C4-2B (cell line): ENCODE data around the gene TMEM182.

Experiments used
- H3K27ac ChIP-seq: fragments of 450-650 bp; 2 replicates; pipeline ENCODE4 v1.5.1; 2017
- CTCF ChIP-seq: fragments of 450-650 bp; conservative IDR thresholded peaks from 2 replicates; pipeline ENCODE4 v1.5.1; 2017; ENCODE audit warnings: mild to moderate bottlenecking
- ZFX ChIP-seq: fragments of 450-650 bp; IDR thresholded peaks from 2 replicates; pipeline ENCODE4 v1.6.1; 2017

Gene TMEM182

DNA sequence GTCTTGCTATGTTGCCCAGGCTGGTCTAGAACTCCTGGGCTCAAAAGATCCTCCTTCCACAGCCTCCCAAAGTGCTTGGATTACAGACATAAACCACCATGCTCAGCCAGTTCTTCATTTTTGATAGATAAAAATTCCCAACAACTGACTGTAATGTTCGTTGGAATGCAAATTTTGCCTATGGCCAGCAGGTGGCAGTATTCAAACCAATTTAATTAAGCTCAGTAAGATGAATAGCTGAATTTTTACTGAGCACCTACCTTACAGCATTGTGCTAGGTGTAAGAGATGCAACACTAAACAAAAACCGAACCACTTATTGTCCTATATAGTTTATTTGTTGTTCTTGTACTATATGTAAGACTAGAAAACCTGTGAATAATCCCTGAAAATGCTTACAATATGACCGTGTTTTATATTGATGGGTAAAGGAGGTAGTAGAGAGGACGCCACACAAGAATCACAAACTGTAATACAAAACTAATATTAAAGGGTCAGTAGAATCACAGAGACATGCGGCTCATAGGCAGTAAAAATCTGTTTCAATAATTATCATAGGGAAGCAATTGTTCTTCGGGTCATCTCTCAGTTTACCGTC lies 8.2 kb upstream of the TMEM182 start:
- TF ChIP-seq ZFX (no peak), CTCF (peak; percentile 82)
- no peak overlapping the region for H3K27ac ChIP-seq

DNA sequence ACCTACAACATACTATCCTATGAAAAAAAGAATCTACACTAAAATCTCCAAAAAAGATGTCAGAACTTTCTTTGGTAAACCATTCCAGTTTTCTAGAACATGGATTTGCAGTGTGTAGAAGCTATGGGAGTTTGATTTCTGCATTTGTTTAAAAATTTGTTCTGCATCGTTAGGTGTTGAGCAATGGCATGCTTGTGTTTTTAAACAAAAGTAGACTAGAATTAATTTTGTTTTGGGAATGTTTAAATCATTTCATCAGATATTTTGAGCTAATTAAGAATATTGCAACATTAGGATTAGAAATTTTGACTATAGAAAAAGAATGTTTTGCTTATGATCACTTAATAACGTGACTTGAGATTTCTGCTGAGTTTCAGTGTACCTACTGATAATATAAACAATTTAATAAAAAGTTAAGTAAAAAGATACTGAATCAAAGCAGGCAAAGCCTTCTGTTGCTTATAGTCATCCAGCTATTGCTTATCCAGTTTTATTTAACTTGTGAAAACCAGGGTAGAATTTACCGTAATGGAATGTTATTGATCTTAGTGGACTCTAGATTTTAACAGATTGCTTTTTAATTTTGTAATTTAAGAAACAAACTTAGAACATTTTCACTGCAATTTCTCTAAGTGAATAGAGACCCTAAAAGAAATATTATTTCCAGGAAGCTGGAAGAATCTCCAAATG lies 7.2 kb upstream of the TMEM182 start:
- TF ChIP-seq CTCF (no peak), ZFX (no peak)
- H3K27ac ChIP-seq: no peak overlapping the region

DNA sequence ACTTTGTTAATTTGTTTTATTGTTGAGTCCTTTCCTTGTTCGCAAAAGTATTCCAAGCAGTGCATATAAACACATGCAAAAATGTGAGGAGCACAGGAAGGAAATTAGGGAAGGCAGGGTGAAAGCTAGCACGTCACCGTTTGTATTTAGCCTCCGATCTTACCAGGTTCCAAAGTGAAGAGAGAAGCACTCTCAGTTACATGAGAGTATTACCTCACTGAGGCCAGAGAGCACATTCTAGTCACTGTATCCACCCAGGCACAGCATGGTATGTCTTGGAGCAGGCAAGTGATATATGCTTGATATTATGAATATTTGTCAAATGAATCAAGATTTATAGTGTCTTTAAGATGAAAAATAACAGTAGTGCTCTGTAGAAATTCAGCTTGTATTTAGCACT lies 6.5 kb upstream of the TMEM182 start:
- H3K27ac ChIP-seq: no peak overlapping the region
- TF ChIP-seq CTCF (no peak), ZFX (no peak)

DNA sequence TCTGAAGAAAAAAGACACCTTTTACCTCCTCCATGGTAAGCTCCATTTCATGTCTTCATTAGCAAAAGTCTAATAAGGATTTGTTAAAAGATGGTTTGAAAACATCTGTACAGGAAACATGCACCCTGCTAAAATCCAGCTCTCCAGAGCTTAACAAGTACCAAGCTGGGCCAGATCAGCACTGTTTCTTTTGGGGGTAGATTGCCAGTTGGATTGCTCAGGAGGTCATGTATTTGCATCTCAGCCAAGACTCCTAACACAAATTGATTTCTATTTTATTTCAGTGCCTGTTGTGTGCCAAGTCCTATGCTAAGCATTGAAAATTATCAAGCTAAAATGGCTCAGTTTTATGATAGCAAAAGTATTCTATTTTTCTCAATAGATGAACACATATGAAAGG lies 3.4 kb upstream of the TMEM182 start:
- H3K27ac ChIP-seq: no peak overlapping the region
- TF ChIP-seq ZFX (no peak), CTCF (no peak)

DNA sequence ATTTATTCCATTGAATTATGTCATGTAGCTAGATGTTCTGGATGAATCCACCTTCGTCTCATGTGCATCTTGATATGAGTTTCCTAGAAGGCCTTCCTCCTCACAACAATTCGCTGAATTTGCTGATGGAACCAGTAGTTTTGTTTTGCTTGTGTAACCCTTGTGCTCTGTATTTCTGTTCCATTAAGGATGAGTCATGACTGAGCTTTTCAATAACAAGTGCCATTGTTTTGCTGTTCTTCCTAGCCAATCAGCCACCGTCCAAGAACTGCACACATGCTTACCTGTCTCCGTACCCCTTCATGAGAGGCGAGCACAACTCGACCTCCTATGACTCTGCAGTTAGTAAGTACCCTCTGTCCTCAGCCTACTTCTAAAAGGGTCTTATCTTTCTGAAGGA lies 2.3 kb downstream of the TMEM182 start:
- TF ChIP-seq CTCF (no peak), ZFX (no peak)
- H3K27ac ChIP-seq: no peak overlapping the region

- no peak for TF ChIP-seq ZFX
- H3K27ac ChIP-seq: no peak overlapping the region
These were observed 3.2 kb downstream of the TMEM182 start for GRCh38 chr2:102765061-102765460.

- TF ChIP-seq CTCF (no peak), ZFX (no peak)
These were observed 6.4 kb downstream of the TMEM182 start for GRCh38 chr2:102768253-102768652.

DNA sequence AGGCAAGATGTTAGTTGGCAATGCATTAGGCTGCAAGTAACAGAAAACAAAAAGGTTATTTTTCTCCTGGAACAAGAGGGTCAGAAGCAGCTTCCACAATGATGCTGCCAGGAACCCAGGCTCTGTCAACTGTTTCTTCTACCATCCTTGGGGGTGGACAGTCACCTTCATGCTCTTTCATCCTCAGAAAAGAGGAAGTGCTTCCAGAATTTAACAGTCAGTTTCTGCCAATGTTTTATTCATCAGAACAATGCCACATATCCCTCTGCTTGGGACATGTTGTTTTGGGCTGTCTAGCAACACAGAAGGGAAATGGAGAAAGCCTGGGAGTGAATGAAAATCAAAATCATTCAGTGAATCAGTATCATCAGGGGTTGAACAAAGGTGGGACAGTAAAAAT lies 7.1 kb downstream of the TMEM182 start:
- no peak for TF ChIP-seq CTCF
- H3K27ac ChIP-seq: no peak overlapping the region

More at GRCh38 chr2:102768253-102768652, 6.4 kb downstream of the TMEM182 start:
- no peak overlapping the region for H3K27ac ChIP-seq
